Ishikawa (cell line): Measurements from ENCODE around the gene ZNF804B.

Experiments used
- CEBPB ChIP-seq: IDR thresholded peaks from 2 replicates; pipeline ENCODE4 v1.6.1; 2012
- CREB1 ChIP-seq: IDR thresholded peaks from 2 replicates; pipeline ENCODE4 v1.6.1; 2012; ENCODE audit warnings: low read depth
- EGR1 ChIP-seq: IDR thresholded peaks from 2 replicates; pipeline ENCODE4 v1.6.1; 2012
- EP300 ChIP-seq: IDR thresholded peaks from 2 replicates; pipeline ENCODE4 v1.6.1; 2012; ENCODE audit warnings: borderline replicate concordance
- FOXM1 ChIP-seq: IDR thresholded peaks from 2 replicates; pipeline ENCODE4 v1.6.1; 2012; ENCODE audit warnings: low read depth, borderline replicate concordance
- MAX ChIP-seq: IDR thresholded peaks from 2 replicates; pipeline ENCODE4 v1.6.1; 2012
- NFIC ChIP-seq: IDR thresholded peaks from 2 replicates; pipeline ENCODE4 v1.6.1; 2012
- RAD21 ChIP-seq: IDR thresholded peaks from 2 replicates; pipeline ENCODE4 v1.6.1; 2012; ENCODE audit warnings: low read depth
- REST ChIP-seq: IDR thresholded peaks from 2 replicates; pipeline ENCODE4 v1.6.1; 2012; ENCODE audit warnings: low read depth, mild to moderate bottlenecking
- TAF1 ChIP-seq: IDR thresholded peaks from 2 replicates; pipeline ENCODE4 v1.6.1; 2012; ENCODE audit warnings: low read depth, mild to moderate bottlenecking
- TCF12 ChIP-seq: IDR thresholded peaks from 2 replicates; pipeline ENCODE4 v1.6.1; 2012; ENCODE audit warnings: low read depth
- TEAD4 ChIP-seq: IDR thresholded peaks from 2 replicates; pipeline ENCODE4 v1.6.1; 2012
- YY1 ChIP-seq: IDR thresholded peaks from 2 replicates; pipeline ENCODE4 v1.6.1; 2012; ENCODE audit warnings: low read depth
- ZBTB7A ChIP-seq: IDR thresholded peaks from 2 replicates; pipeline ENCODE4 v1.6.1; 2012; ENCODE audit warnings: low read depth
- TF ChIP-seq, protein P1 (sequence below): IDR thresholded peaks from 2 replicates; pipeline ENCODE4 v1.6.1; 2012

The ZNF804B gene

GRCh38 chr7:89145801-89146200 lies 386.3 kb downstream of the ZNF804B start:
- TF ChIP-seq TCF12 (no peak), EGR1 (no peak), FOXM1 (no peak), EP300 (no peak), TEAD4 (no peak)

- no peak for TF ChIP-seq TCF12
- no peak for TF ChIP-seq TAF1
- no peak for TF ChIP-seq REST
- no peak for TF ChIP-seq CREB1
- no peak for TF ChIP-seq EP300
- no peak for TF ChIP-seq YY1
- TF ChIP-seq TEAD4: no peak
- TF ChIP-seq, protein P1, sequence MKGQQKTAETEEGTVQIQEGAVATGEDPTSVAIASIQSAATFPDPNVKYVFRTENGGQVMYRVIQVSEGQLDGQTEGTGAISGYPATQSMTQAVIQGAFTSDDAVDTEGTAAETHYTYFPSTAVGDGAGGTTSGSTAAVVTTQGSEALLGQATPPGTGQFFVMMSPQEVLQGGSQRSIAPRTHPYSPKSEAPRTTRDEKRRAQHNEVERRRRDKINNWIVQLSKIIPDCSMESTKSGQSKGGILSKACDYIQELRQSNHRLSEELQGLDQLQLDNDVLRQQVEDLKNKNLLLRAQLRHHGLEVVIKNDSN: no peak
- no peak for TF ChIP-seq MAX
- TF ChIP-seq ZBTB7A: no peak
- TF ChIP-seq FOXM1: no peak
- no peak for TF ChIP-seq RAD21
Observed at GRCh38 chr7:89160107-89160506, 400.6 kb downstream of the ZNF804B start.

GRCh38 chr7:89165421-89165820 lies 405.9 kb downstream of the ZNF804B start:
- TF ChIP-seq TEAD4 (no peak), TCF12 (no peak), CREB1 (no peak), REST (no peak), CEBPB (no peak), EGR1 (no peak), NFIC (no peak), RAD21 (no peak), FOXM1 (no peak), EP300 (no peak), YY1 (no peak), TAF1 (no peak), MAX (no peak), ZBTB7A (no peak)
- TF ChIP-seq, protein P1: no peak

DNA sequence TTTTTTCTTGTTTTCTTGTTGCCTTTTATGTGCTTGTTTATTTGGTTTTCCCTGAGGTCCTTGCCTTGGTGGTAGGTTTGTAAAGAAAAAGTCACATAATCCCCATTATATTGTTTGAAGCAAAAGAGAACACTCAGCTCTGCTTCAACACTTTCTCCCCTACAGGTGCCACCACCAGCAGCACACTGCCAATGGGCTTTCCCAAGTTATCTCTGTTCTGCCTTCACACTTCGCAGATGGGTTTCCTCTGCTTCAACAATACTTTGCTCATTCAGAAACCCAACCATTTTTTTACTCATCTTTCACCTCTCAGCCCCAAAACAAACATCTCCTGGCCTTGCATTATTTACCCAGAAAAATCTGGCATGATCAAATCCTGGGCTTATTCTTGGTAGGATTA lies 411.1 kb downstream of the ZNF804B start:
- TF ChIP-seq CEBPB: no peak
- no peak for TF ChIP-seq RAD21
- TF ChIP-seq, protein P1: no peak
- TF ChIP-seq EGR1: no peak
- TF ChIP-seq TCF12: no peak
- no peak for TF ChIP-seq YY1
- TF ChIP-seq NFIC: no peak
- no peak for TF ChIP-seq REST
- no peak for TF ChIP-seq FOXM1
- TF ChIP-seq ZBTB7A: no peak
- TF ChIP-seq EP300: no peak
- TF ChIP-seq CREB1: no peak
- no peak for TF ChIP-seq TAF1
- TF ChIP-seq TEAD4: no peak
- no peak for TF ChIP-seq MAX

DNA sequence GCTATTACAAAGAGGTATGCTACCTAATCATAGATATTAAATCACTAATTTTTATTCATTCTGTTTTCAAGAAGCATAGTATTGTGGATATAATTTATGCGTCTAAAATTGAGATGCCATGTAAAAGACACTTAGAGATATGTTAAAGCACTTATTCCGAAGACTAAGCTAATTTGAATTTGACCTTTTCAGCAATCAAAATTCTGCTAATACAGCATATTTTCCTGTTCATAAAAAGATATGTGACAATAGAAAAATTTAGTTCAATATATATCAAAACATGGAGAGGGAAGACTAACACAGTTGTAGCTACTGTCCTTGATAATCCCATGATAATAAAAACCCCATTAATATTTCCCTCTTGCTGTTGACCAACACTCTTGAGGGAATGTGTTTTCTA lies 422.6 kb downstream of the ZNF804B start:
- TF ChIP-seq TEAD4: no peak
- no peak for TF ChIP-seq YY1
- no peak for TF ChIP-seq CEBPB
- TF ChIP-seq TCF12: no peak
- no peak for TF ChIP-seq RAD21
- no peak for TF ChIP-seq EP300
- no peak for TF ChIP-seq FOXM1
- no peak for TF ChIP-seq EGR1
- TF ChIP-seq NFIC: no peak
